Mammary epithelial cell (primary cell): ENCODE measurements around the gene KCTD2.

Source experiments
- CTCF ChIP-seq, 2 donors: IDR thresholded peaks in 1 of 2; conservative IDR thresholded peaks in 1 of 2; 2 replicates each; pipeline ENCODE4 v1.5.1; 2011 to 2012; ENCODE audit warnings: inconsistent platforms in 2 of 2, low read length in 2 of 2, mild to moderate bottlenecking in 2 of 2, control low read depth in 1 of 2, low read depth in 1 of 2; ENCODE audit not compliant: insufficient read depth in 1 of 2; ENCODE audit errors: extremely low read depth in 1 of 2
- EZH2 ChIP-seq: IDR thresholded peaks from 2 replicates; pipeline ENCODE4 v1.6.1; 2012; ENCODE audit warnings: low read length, inconsistent platforms, borderline replicate concordance

DNA sequence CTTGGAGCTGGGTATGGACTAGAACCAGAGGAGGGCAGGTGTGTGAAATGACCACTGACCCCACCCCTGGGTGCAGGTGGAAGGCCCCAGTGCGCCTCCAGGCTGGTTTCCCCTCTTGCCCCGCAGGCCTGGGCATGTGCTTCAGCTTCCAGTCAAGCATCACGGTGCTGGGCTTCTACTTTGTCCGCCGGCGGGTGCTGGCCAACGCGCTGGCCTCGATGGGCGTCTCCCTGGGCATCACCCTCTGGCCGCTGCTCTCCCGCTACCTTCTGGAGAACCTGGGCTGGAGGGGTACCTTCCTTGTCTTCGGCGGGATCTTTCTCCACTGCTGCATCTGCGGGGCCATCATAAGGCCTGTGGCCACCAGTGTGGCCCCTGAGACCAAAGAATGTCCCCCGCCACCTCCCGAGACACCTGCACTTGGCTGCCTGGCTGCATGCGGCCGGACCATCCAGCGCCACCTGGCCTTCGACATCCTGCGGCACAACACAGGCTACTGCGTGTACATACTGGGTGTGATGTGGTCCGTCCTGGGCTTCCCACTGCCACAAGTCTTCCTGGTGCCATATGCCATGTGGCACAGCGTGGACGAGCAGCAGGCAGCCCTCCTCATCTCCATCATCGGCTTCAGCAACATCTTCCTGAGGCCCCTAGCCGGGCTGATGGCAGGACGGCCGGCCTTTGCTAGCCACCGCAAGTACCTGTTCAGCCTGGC is 53.0 kb downstream of the KCTD2 start:
- TF ChIP-seq CTCF (conservative IDR thresholded peaks at IDR 0.05 in 1 of 2, IDR thresholded peaks at IDR 0.05 in 1 of 2; ENCODE audit: extremely low read depth in 1 of 2, insufficient read depth in 1 of 2, low read depth in 1 of 2, low read length in 2 of 2) = no peak
- TF ChIP-seq EZH2 = no peak
